Trophoblast cell (in vitro differentiated cells and primary cell): Measurements from ENCODE around the gene FBN3.

ENCODE experiments used
- DNase-seq, 2 donors: peaks; one replicate each; pipeline ENCODE4 v3.0.0-alpha.2; 2016
- H2AFZ ChIP-seq: 2 replicates; pipeline ENCODE4 v1.6.1; 2013; ENCODE audit warnings: low read length, moderate library complexity, mild to moderate bottlenecking; ENCODE audit not compliant: insufficient read depth, poor library complexity
- H2AK5ac ChIP-seq: 2 replicates; pipeline ENCODE4 v1.6.1; 2013; ENCODE audit warnings: mild to moderate bottlenecking, low read length
- H2BK120ac ChIP-seq: 2 replicates; pipeline ENCODE4 v1.6.1; 2013; ENCODE audit warnings: low read length, mild to moderate bottlenecking, moderate library complexity; ENCODE audit not compliant: insufficient read depth, poor library complexity
- H2BK12ac ChIP-seq: 2 replicates; pipeline ENCODE4 v1.6.1; 2013; ENCODE audit warnings: mild to moderate bottlenecking, low read length, moderate library complexity
- H2BK5ac ChIP-seq: 2 replicates; pipeline ENCODE4 v1.6.1; 2013; ENCODE audit warnings: low read length, low read depth, moderate library complexity, mild to moderate bottlenecking; ENCODE audit not compliant: poor library complexity
- H3K14ac ChIP-seq: 2 replicates; pipeline ENCODE4 v1.6.1; 2013; ENCODE audit warnings: mild to moderate bottlenecking, low read length
- H3K18ac ChIP-seq: 2 replicates; pipeline ENCODE4 v1.6.1; 2013; ENCODE audit warnings: mild to moderate bottlenecking, low read length
- H3K23ac ChIP-seq: 2 replicates; pipeline ENCODE4 v1.6.1; 2013; ENCODE audit warnings: low read length
- H3K27ac ChIP-seq: 2 replicates; pipeline ENCODE4 v1.5.1; 2013; ENCODE audit warnings: low read depth, mild to moderate bottlenecking, inconsistent platforms, low read length, moderate library complexity
- H3K27me3 ChIP-seq: 2 replicates; pipeline ENCODE4 v1.6.1; 2013; ENCODE audit warnings: inconsistent platforms, mild to moderate bottlenecking, low read length, moderate library complexity; ENCODE audit not compliant: insufficient read depth
- H3K36me3 ChIP-seq, 2 experiments: 1 replicate in 1 of 2; 2 replicates in 1 of 2; pipeline ENCODE4 v1.6.1; 2013; ENCODE audit warnings: low read length in 2 of 2, mild to moderate bottlenecking in 2 of 2, moderate library complexity in 1 of 2; ENCODE audit not compliant: insufficient read depth in 2 of 2, control insufficient read depth in 1 of 2
- H3K4ac ChIP-seq: 2 replicates; pipeline ENCODE4 v1.6.1; 2013; ENCODE audit warnings: low read depth, mild to moderate bottlenecking, low read length, moderate library complexity
- H3K4me1 ChIP-seq, 2 experiments: 1 replicate in 1 of 2; 2 replicates in 1 of 2; pipeline ENCODE4 v1.6.1; 2013; ENCODE audit warnings: low read length in 2 of 2, mild to moderate bottlenecking in 2 of 2, moderate library complexity in 1 of 2; ENCODE audit not compliant: insufficient read depth in 2 of 2, control insufficient read depth in 1 of 2
- H3K4me2 ChIP-seq: 2 replicates; pipeline ENCODE4 v1.6.1; 2013; ENCODE audit warnings: inconsistent platforms, mild to moderate bottlenecking, low read length, moderate library complexity
- H3K4me3 ChIP-seq: 2 replicates; pipeline ENCODE4 v1.5.1; 2013; ENCODE audit warnings: mild to moderate bottlenecking, low read depth, low read length, inconsistent platforms
- H3K79me1 ChIP-seq: one replicate; pipeline ENCODE4 v1.6.1; 2013; ENCODE audit warnings: low read length
- H3K79me2 ChIP-seq: 2 replicates; pipeline ENCODE4 v1.6.1; 2013; ENCODE audit warnings: low read length, mild to moderate bottlenecking; ENCODE audit not compliant: control insufficient read depth, insufficient read depth, poor library complexity
- H3K9ac ChIP-seq: 2 replicates; pipeline ENCODE4 v1.6.1; 2013; ENCODE audit warnings: mild to moderate bottlenecking, low read length
- H3K9me3 ChIP-seq: 2 replicates; pipeline ENCODE4 v1.6.1; 2013; ENCODE audit warnings: low read depth, mild to moderate bottlenecking, control low read depth, inconsistent platforms, low read length; ENCODE audit not compliant: insufficient read depth
- H4K12ac ChIP-seq: 2 replicates; pipeline ENCODE4 v1.6.1; 2013; ENCODE audit warnings: low read depth, mild to moderate bottlenecking, low read length, moderate library complexity
- H4K8ac ChIP-seq: 2 replicates; pipeline ENCODE4 v1.6.1; 2013; ENCODE audit warnings: low read depth, mild to moderate bottlenecking, low read length, moderate library complexity
- H4K91ac ChIP-seq: one replicate; pipeline ENCODE4 v1.6.1; 2013; ENCODE audit warnings: low read depth, mild to moderate bottlenecking, low read length, moderate library complexity
- WGBS: extraction: QIAGEN DNeasy Blood & Tissue Kit; methylation state at CpG from one replicate; pipeline ENCODE4 v1.1.7; 2013; ENCODE audit warnings: missing lambda C conversion rate; ENCODE audit not compliant: insufficient read length, insufficient coverage; ENCODE audit errors: extremely low coverage; 5-methylcytosine and 5-hydroxymethylcytosine counted together

FBN3 gene

DNA sequence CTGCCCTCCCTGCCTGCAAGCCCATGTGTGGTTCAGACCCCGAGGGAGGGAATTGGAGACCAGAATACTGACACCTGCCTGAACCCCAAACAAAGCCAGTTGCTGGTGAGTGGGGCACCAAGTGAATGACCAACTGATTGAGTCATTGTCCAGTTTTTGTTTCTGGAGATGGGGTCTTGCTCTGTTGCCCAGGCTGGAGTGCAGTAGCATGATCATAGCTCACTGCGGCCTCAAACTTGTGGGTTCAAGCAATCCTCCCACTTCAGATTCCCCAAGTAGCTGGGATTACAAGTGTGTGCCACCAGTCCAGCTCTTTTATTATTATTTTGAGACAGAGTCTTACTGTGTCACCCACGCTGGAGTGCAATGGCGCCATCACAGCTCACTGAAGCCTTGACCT is 92.9 kb downstream of the FBN3 start:
- Histone ChIP-seq H3K23ac (no peak overlapping the region), H3K4me2 (no peak overlapping the region), H2AK5ac (no peak overlapping the region), H2BK12ac (no peak overlapping the region), H3K27me3 (no peaks in the 10 kb centered on the region), H2BK5ac (no peak overlapping the region), H3K36me3 (no peaks in the 10 kb centered on the region), H3K79me1 (no peaks in the 10 kb centered on the region), H4K12ac (no peak overlapping the region), H3K9ac (peak overlapping the region; percentile 2), H3K14ac (no peak overlapping the region), H2BK120ac (no peak overlapping the region), H4K91ac (no peak overlapping the region), H3K79me2 (no peaks in the 10 kb centered on the region), H3K4me1 (no peaks in the 10 kb centered on the region), H3K18ac (no peak overlapping the region), H3K4me3 (no peak overlapping the region), H3K4ac (no peak overlapping the region), H3K9me3 (no peaks in the 10 kb centered on the region), H2AFZ (no peak overlapping the region), H3K27ac (no peak overlapping the region), H4K8ac (no peak overlapping the region)
- WGBS = no CpG with 5 or more reads among the region's 4 CpGs
- DNase-seq = no peak

DNA sequence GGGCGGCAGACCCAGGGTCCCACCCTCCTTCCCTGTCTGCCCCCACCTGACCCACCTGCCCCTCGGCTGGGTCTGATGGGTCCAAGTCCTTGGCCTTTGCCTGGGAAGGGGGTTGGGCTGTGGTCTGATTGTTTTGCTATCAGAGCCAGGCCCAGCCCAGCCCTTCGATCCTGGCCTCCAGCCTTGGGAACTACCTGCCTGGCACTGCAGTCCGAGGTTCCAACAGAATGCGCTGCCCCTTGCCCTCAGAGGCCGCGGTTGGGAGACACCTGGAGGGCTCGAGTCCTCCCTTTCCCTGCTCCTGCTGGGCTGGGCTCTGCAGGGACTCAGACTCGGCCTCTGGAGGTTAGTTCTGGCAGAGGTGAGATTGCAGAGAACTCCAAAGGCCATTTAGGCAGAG is 95.2 kb downstream of the FBN3 start:
- Histone ChIP-seq H2AK5ac (no peak overlapping the region), H2BK120ac (no peak overlapping the region), H4K91ac (no peak overlapping the region), H3K4me2 (no peak overlapping the region), H2BK5ac (no peak overlapping the region), H3K27me3 (no peaks in the 10 kb centered on the region), H2BK12ac (no peak overlapping the region), H3K18ac (no peak overlapping the region), H3K14ac (no peak overlapping the region), H3K4me3 (no peak overlapping the region), H4K8ac (no peak overlapping the region), H3K9me3 (peaks cover 3% of the 10 kb centered on the region), H3K23ac (no peak overlapping the region), H4K12ac (no peak overlapping the region), H2AFZ (no peak overlapping the region), H3K4ac (no peak overlapping the region), H3K27ac (no peak overlapping the region), H3K36me3 (no peaks in the 10 kb centered on the region), H3K79me2 (peaks cover 2% of the 10 kb centered on the region), H3K9ac (no peak overlapping the region), H3K79me1 (no peaks in the 10 kb centered on the region), H3K4me1 (peaks cover 3 to 5% of the 10 kb centered on the region in 2 experiments)
- no peak for DNase-seq
- WGBS = no CpG with 5 or more reads among the region's 9 CpGs

DNA sequence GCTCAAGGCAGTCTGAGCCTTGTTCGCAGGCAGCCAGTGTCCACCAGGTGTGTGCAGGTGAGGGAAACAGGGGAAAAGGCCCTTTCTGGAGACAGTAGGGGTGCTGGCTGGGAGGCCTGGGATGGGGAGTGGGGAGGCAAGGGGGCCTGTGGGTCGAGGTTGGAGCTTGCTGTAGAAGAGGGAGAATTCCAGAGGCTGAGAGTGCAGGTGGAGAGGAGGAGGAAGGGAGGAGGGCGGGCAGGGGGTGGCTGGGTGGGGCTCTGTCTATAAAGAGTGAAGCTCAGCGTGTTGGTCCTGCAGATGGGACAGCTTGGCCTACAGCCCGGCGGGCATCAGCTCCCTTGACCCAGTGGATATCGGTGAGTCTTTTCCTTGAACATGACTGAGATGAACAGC is 96.9 kb downstream of the FBN3 start, which contains the start of gene CCL25:
Gene CCL25 (plus strand): TSS at position 297 of the 396 bp plus-strand sequence. CDS start 290 bp downstream, outside the sequence.
- H3K36me3 ChIP-seq = no peaks in the 10 kb centered on the region
- no CpG with 5 or more reads among the region's 7 CpGs for WGBS
- H2BK120ac ChIP-seq = no peak within 1 kb of the TSS
- H3K27me3 ChIP-seq = no peaks in the 10 kb centered on the region
- no peak within 1 kb of the TSS for H2BK12ac ChIP-seq
- H3K79me1 ChIP-seq = no peaks in the 10 kb centered on the region
- no peak within 1 kb of the TSS for H3K14ac ChIP-seq
- no peak within 1 kb of the TSS for H2AFZ ChIP-seq
- no peak within 1 kb of the TSS for H4K91ac ChIP-seq
- no peak within 1 kb of the TSS for H4K8ac ChIP-seq
- no peak within 1 kb of the TSS for H3K23ac ChIP-seq
- H2BK5ac ChIP-seq = no peak within 1 kb of the TSS
- no peak within 1 kb of the TSS for H3K9ac ChIP-seq
- H3K4me3 ChIP-seq = no peak within 1 kb of the TSS
- no peak within 1 kb of the TSS for H3K4me2 ChIP-seq
- no peak within 1 kb of the TSS for H3K27ac ChIP-seq
- H3K9me3 ChIP-seq = peaks cover 3% of the 10 kb centered on the region
- peaks cover 3 to 5% of the 10 kb centered on the region in 2 experiments for H3K4me1 ChIP-seq
- peak within 1 kb of the TSS; percentile 65 for H2AK5ac ChIP-seq
- no peak within 1 kb of the TSS for H3K18ac ChIP-seq
- no peak within 1 kb of the TSS for H4K12ac ChIP-seq
- DNase-seq = no peak
- no peak within 1 kb of the TSS for H3K4ac ChIP-seq
- H3K79me2 ChIP-seq = peaks cover 2% of the 10 kb centered on the region

DNA sequence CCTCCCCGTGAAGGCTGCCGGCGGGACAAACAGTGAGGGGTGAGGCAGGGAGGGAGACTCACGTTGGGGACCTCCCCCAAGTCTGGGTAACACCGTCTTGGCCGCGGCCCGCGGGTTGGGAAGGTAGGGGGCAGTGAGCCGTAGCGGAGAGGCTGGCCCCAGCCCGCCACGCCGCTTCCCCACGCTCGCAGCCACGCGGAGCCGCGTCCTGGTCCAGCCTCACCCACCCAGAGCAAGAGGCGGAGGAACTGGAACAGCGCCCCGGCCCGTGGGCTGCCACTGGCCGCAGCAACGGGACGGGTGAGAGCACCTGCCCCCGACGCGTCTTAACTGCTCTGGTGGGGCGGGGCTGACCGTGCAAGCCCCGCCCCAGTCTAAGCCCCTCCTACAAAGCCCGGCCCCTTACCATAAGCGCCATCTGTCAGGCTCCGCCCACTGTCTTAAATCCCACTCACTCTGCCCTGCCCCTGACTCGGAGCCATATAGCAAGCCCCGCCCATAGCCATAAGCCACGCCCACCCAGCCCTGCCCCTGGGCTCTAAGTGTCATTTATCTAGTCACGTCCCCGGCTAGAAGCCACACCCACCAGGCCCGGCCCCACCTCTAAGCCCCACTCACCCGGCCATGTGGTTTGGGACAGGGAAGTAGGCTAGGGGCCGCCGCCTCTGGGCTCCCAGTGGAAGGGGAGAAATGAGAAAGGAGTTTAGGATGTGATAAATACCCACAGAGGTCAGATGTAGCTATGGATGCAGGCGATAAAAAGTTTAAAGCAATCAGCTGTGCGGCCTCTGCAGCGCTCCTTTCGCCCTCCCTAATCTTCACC is 98.9 kb downstream of the FBN3 start:
- Histone ChIP-seq H3K27me3 (no peaks in the 10 kb centered on the region), H2BK120ac (no peak overlapping the region), H3K23ac (no peak overlapping the region), H3K9ac (no peak overlapping the region), H3K79me2 (peaks cover 2% of the 10 kb centered on the region), H4K12ac (no peak overlapping the region), H2BK5ac (peak overlapping the region; percentile 8), H4K8ac (peak overlapping the region; percentile 31), H2AK5ac (no peak overlapping the region), H3K9me3 (peaks cover 3% of the 10 kb centered on the region), H3K18ac (peak overlapping the region; percentile 22), H4K91ac (no peak overlapping the region), H3K4me3 (peak overlapping the region; percentile 26), H2BK12ac (no peak overlapping the region), H3K4ac (no peak overlapping the region), H2AFZ (peak overlapping the region; percentile 77), H3K79me1 (no peaks in the 10 kb centered on the region), H3K4me2 (peak overlapping the region; percentile 50), H3K36me3 (no peaks in the 10 kb centered on the region), H3K14ac (no peak overlapping the region), H3K27ac (no peak overlapping the region), H3K4me1 (peaks cover 3 to 5% of the 10 kb centered on the region in 2 experiments)
- WGBS = no CpG with 5 or more reads among the region's 49 CpGs
- DNase-seq = peak; percentile 99
